Stimulated activated CD8-positive, alpha-beta memory T cell treated with anti-CD3 and anti-CD28 coated beads, Interleukin-4, amount 100 ng/mL, for 1 hour (primary cell): Measurements from ENCODE around the gene KRT84.
A peak's percentile ranks its signal among the peaks of the same experiment; 100 is the strongest.

ENCODE experiments used
- DNase-seq, 2 donors: peaks; one replicate each; pipeline ENCODE4 v3.0.0-alpha.2; 2020; ENCODE audit warnings: low read depth in 2 of 2, low spot score in 1 of 2

Gene KRT84

GRCh38 chr12:52389313-52390207 is 4.1 kb upstream of the KRT84 start:
- no peak for DNase-seq

GRCh38 chr12:52387859-52388258 is 2.4 kb upstream of the KRT84 start:
- DNase-seq = no peak

- no peak for DNase-seq
Measured at GRCh38 chr12:52383331-52383730, 2.1 kb downstream of the KRT84 start.

GRCh38 chr12:52382854-52383253 is 2.6 kb downstream of the KRT84 start:
- no peak for DNase-seq

GRCh38 chr12:52381206-52381605 is 4.2 kb downstream of the KRT84 start:
- no peak for DNase-seq

- DNase-seq = no peak
Measured at GRCh38 chr12:52380271-52380694, 5.2 kb downstream of the KRT84 start.

GRCh38 chr12:52379536-52379935 is 5.9 kb downstream of the KRT84 start:
- no peak for DNase-seq

- DNase-seq = no peak
Measured at GRCh38 chr12:52378091-52378490, 7.4 kb downstream of the KRT84 start.

- no peak for DNase-seq
Measured at GRCh38 chr12:52377266-52377665, 8.2 kb downstream of the KRT84 start.

GRCh38 chr12:52372216-52373154 is 13.0 kb downstream of the KRT84 start:
- DNase-seq = peak; percentile 16 to 31

- no peak for DNase-seq
Measured at GRCh38 chr12:52371716-52372115, 13.7 kb downstream of the KRT84 start.

- no peak for DNase-seq
Measured at GRCh38 chr12:52370926-52371608, 14.4 kb downstream of the KRT84 start.

- DNase-seq = no peak
Measured at GRCh38 chr12:52369809-52370208, 15.6 kb downstream of the KRT84 start.

GRCh38 chr12:52369211-52369610 is 16.2 kb downstream of the KRT84 start:
- DNase-seq = no peak

GRCh38 chr12:52368508-52368907 is 16.9 kb downstream of the KRT84 start:
- no peak for DNase-seq

- DNase-seq = no peak
Measured at GRCh38 chr12:52367876-52368275, 17.6 kb downstream of the KRT84 start.

- DNase-seq = no peak
Measured at GRCh38 chr12:52366738-52367485, 18.5 kb downstream of the KRT84 start, which contains the start of gene KRT85. Gene KRT85, minus strand, starts transcription at chr12:52367481. Its CDS starts 76 bp downstream, at chr12:52367405.

- DNase-seq = no peak
Measured at GRCh38 chr12:52364901-52365489, 20.5 kb downstream of the KRT84 start.

GRCh38 chr12:52364061-52364460 is 21.4 kb downstream of the KRT84 start:
- DNase-seq = no peak

- DNase-seq = no peak
Measured at GRCh38 chr12:52363111-52363679, 22.3 kb downstream of the KRT84 start.
